RPMI7951 (cell line): ENCODE results near the gene APMAP. TPM values are rescaled to one million over a fixed set of nuclear protein-coding genes. Genes with fewer than 3 reads are reported as not detected.
A peak's percentile ranks its signal among the peaks of the same experiment; 100 is the strongest.

Experiments
- DNase-seq: peaks from one replicate; pipeline ENCODE4 v3.0.0-alpha.2; 2012; ENCODE audit warnings: low read depth
- total RNA-seq: library from RNA; depleted of rRNA; stranded (reverse); fragments of >200 nt; shearing (Covaris generic); gene quantifications from 2 replicates; pipeline ENCODE4 v1.2.3, GENCODE V29; 2014; rRNA removed

Gene APMAP
- total RNA-seq: 214 and 236 TPM in 2 replicates

DNA sequence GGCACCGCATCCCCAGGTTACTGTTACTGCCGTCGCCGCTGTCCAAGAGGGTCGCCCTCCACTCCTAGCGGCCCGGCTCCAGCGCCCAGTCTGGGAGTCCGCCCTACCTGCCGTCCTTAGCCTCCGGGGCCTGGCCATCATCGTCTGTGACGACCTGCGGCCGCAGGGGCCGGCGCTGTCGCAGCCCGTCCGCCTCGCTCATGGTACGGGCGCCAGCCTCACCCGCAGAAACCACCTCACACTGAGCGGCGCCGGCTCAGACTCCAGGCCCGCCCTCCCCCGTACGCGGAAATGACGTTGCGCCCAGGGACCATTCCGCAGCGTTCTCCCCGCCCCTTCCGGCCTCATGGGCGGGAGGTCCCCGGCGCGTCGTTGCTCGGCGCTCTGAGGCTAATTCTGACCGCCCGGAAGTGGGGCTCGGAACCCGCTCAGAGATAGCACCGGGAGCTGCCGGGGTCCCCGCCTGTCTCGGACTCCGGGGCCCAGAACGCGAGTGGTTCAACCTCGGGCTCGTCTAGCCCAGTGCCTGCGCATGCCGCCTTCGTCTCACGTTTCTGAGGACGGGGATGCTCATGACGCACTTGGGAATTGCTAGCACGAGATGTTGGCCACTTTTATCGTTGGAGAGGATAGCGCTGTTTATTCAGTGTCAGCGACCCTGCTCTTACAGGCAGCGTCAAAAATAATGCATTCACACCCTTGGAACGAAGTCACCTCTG, at the start of gene APMAP:
APMAP (minus strand) TSS at position 265 of the 719 bp plus-strand sequence; CDS start at position 202, 63 bp downstream.
- peak; percentile 95 for DNase-seq

DNA sequence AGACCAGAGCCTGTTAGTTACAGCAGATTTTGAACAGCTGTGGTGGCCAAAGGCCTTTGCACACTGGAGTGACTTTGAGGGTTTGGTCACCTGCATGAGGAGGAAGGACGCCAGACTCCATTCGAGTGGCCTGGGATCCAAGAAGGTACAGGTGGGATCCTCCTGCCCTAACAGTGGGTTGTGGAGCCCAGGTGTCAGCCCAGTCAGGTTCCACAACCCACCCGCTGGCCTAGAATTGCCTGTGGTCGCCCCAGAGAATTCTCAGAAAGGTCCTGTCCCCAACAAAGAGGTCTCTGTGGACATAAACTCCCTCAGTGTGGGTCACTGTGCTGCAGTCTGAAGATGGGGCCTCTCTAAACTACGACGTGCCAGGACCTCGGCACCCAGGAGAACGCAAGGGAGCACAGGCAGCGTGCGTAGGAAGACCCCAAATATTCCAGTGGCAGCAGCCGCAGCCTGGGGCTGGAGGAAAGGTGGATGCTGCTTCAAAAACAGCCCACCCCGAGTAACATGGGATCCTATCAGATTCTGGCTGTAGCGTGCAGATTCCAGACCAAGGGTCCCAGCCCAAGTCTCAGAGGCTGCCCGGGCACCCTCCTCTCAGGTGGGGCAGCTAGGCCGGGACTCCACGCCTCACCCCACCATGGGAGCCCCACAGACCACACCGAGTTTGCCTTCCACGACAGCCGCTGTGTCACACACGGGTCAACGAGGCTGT, 49.4 kb upstream of the APMAP start:
- no peak for DNase-seq

DNA sequence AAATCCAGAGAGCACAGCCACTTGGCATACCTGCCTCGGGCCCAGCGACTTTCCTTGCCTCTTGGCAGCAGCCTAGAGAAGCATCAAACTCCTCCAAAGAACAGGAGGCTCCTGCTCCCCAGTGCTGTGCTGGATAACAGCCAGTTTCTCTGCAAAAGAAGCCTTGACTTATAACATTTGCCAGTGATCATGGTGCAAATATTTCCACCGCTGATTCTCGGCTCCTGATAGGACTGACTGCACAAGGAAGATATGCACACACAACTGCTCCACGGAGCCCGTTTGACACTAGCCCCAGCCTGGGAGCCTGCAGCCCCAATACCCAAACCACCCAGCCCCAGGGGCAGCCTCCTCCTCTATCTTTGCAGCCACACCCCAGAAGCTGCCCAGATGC, 47.9 kb upstream of the APMAP start:
- no peak for DNase-seq

GRCh38 chr20:25039697-25040437, 47.3 kb upstream of the APMAP start:
- peak; percentile 66 for DNase-seq

GRCh38 chr20:25038591-25039015, 46.1 kb upstream of the APMAP start:
- DNase-seq: no peak

- peak; percentile 33 for DNase-seq
Observed at GRCh38 chr20:25038103-25038410, 45.5 kb upstream of the APMAP start.

DNA sequence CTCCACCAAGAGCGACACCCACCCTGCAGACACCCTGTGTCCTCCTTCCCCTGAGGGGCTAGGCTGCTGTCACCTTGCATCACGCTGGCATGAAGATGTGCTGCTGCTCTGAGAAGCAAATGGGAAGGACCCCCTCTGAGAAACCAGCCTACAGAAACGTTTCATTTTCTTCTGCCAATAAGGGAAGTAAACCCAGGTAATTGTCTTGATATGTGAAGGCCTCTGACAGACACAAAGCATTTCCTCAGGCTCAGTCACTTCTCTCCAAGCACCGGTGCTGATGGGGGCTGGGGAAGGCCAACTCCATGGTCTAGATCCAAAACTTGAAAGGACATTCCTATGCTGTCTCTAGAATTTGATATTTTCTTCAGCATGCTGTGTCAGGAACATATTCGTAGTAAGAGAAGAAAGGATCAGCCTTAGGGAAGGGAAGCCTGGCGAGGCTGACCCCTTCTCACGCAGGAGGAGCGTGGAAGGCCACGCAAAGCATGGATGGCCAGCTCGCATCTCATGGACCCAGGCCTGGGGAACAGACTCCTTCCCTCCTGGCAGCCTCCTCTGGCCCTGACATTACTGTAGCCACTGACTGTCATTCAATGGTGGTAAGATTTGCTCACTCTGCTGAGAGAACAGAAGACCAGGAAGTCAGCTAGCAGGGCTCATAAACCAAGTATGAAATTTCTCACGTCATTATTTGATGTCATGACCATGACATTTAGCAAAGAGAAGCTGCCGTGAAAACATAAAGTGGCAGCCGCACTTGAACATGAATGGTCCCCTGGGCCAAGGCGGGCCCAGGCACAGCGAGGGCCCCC, 44.9 kb upstream of the APMAP start:
- no peak for DNase-seq

DNA sequence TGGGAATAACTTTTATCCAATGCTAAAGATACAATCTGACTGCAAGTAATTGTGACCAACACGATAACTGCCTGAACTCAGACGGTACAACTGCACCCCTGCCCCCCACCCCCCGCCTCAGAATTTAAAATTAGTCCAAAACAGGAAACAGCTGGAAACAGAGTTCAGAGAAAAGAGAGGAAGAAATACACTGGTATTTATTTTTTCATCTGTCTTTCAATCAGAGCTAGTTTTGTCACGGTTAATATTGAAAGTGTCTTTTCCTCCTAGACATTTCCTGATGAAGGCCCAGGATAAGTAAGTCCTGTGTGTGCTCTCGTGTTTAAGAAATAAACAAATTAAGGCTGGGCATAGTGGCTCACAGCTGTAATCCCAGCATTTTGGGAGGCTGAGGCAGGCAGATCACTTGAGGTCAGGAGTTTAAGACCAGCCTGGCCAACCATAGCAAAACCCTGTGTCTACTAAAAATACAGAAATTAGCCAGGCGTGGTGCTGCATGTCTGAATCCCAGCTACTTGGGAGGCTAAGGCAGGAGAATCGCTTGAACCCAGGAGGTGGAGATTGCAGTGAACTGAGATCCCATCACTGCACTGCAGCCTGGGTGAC, 43.9 kb upstream of the APMAP start:
- no peak for DNase-seq

- DNase-seq: no peak
Observed at GRCh38 chr20:25035921-25036320, 43.4 kb upstream of the APMAP start.

DNA sequence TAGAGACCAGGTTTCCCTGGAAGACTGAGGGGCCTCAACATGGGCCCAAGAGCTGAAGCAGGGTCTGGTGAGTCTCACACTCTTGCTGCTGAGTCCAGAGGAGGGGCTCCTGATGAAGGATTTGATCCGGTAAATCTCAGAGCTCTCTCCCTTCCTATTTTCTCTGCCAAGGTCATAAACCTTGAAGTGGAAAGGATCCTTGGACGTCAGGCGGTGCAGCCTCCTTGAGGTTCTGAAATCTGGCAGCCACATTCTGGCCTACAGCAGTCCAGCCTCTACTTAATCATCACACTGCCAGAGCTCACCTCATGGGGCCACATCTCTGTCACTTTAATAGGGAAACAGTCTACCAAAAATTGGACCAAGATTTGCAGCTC, 41.4 kb upstream of the APMAP start:
- DNase-seq: no peak

- no peak for DNase-seq
Observed at GRCh38 chr20:25033265-25033923, 40.8 kb upstream of the APMAP start.

GRCh38 chr20:25032478-25033264, 40.1 kb upstream of the APMAP start:
- DNase-seq: peak; percentile 77

GRCh38 chr20:25032065-25032477, 39.5 kb upstream of the APMAP start:
- peak; percentile 63 for DNase-seq

- DNase-seq: no peak
Observed at GRCh38 chr20:25031241-25031640, 38.7 kb upstream of the APMAP start.

- no peak for DNase-seq
Observed at GRCh38 chr20:25030649-25031207, 38.2 kb upstream of the APMAP start.

DNA sequence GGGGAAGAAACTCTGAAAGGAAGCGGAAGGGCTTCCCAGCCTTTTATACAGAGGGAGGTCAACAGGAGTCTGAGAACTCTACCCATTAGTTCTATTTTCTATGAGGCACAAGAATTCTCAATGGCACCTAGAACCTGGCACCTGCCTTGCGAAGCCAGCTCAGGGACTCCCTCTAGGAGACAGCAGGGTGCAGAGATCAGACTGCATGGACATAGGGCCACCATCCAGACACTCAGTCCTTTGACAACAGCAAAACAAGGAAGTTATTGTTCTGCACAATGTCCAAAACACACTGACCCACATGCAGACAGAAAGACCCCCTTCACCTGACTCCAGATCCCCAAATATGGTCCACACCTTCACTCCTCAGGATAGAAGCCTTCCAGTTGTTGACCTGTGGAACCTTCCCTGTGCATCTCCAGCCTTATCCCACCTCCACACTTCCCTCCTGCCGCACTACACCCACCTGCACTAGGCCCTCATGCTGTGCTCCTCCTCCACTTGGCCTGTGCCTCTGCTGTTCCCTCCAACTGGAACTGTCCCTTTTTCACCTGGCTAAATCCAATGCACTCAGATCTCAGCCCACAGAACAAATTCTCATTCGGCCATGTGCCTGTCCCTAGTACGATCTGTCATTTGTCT, 37.6 kb upstream of the APMAP start:
- no peak for DNase-seq

DNA sequence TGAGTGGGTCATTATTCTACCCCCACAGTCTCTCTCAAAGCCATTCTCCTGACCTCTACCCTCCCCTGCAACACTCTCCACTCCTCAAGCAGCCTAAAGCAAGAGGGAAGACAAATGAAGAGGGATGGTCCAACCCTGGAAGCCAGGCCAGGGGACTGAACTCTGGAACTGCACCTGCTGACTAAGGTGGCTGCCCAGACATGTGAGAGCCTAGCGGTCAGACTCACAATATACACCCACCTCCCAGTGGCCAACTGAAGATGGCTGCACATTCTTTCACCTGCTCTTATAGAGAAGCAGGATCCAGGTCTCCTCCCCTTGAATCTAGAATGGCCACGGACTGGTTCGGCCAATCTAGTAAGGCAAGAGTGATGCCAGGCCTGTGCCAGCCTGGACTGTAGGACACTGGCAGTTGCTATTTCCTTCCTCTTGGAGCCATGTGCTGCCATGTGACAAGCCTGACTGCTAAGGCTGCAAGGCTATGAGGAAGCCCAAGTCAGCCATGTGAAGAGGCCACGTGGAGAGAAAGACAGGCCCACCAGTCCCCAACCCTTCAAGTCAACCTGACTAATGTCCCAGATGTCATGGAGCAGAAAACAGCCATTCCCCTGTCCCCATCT, 33.5 kb upstream of the APMAP start:
- DNase-seq: no peak

DNA sequence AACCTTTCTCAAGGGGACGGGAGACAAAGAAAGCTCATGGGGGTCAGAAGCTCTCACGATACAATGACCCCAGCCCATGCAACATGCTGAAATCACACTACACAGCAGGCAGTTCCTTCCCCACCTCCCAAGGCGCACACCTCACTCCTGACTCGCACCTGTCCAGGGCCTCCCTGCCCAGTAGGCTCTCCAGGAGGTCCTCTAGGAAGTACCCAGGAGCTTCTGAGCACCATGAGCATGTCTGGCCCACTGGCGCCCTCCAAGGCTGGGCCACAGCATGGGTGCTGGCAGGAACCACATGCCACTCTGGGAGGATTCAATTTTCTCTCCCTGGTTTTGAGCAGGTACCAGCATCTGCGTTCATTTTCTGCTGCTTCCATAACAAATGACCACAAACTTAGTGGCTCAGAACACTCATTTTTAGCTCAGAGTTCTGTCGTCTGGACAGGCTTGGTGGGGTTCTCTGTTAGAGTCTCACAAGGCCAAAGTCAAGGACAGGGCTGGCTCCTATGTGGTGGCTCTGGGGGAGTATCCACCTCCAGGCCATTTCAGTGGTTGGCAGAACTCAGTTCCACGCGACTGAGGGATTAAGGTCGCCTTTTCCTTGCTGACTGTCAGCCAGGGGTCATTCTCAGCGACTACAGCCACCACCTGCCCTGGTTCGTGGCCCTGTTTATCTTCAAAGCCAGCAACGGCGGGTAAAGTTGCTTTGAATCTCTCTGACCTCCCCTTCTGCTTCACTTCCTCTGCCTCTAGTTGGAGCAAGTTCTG, 32.7 kb upstream of the APMAP start:
- no peak for DNase-seq
